ENCODE measurements around the gene FRMD4A.

FRMD4A gene

DNA sequence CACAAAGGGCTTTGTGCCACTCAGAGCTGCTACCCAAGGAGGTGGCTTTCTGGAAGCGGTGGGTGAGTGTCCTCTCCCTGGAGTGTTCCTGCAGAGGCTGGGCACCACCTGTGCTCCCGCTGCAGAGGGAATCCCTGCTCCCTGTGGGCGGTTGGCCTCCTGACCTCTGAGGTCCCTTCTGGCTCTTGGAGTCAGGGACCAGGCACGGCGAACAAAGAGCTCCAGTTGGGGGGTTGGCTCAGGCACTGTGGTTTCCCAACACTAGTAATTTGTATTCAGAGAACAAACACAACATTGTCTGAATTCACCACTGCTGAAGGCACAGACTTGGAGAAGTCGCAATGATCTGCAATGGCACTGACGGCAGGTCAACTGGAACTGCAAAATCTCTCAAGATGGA, 415.0 kb downstream of the FRMD4A start:
- H3K27me3 ChIP-seq (ENCODE audit: low read length), result no peaks in the 10 kb centered on the region
- no peak overlapping the region for H3K4me3 ChIP-seq (ENCODE audit: insufficient read depth, low read length, poor library complexity, severe bottlenecking)
- no peak for TF ChIP-seq EZH2phosphoT487 (conservative IDR thresholded peaks at IDR 0.05; ENCODE audit: low read length)
- TF ChIP-seq, protein P1, sequence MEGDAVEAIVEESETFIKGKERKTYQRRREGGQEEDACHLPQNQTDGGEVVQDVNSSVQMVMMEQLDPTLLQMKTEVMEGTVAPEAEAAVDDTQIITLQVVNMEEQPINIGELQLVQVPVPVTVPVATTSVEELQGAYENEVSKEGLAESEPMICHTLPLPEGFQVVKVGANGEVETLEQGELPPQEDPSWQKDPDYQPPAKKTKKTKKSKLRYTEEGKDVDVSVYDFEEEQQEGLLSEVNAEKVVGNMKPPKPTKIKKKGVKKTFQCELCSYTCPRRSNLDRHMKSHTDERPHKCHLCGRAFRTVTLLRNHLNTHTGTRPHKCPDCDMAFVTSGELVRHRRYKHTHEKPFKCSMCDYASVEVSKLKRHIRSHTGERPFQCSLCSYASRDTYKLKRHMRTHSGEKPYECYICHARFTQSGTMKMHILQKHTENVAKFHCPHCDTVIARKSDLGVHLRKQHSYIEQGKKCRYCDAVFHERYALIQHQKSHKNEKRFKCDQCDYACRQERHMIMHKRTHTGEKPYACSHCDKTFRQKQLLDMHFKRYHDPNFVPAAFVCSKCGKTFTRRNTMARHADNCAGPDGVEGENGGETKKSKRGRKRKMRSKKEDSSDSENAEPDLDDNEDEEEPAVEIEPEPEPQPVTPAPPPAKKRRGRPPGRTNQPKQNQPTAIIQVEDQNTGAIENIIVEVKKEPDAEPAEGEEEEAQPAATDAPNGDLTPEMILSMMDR (IDR thresholded peaks at IDR 0.05; ENCODE audit: insufficient read depth, low read length, poor library complexity, severe bottlenecking), result no peak
- no peaks in the 10 kb centered on the region for H3K9me2 ChIP-seq (replicated peaks; ENCODE audit: insufficient read depth, low read length)
- no peaks in the 10 kb centered on the region for H3K79me2 ChIP-seq (ENCODE audit: insufficient read depth, low read length)
- no peak overlapping the region for H3K9ac ChIP-seq (ENCODE audit: low read length)
- H4K20me1 ChIP-seq (ENCODE audit: low read depth, low read length), result no peaks in the 10 kb centered on the region
- H3K27ac ChIP-seq (ENCODE audit: low read depth, low read length), result no peak overlapping the region
- no peak overlapping the region for H2AFZ ChIP-seq (ENCODE audit: low read depth, low read length, severe bottlenecking)
- no peaks in the 10 kb centered on the region for H3F3A ChIP-seq (ENCODE audit: insufficient read depth)
- no peak overlapping the region for H3K4me2 ChIP-seq (ENCODE audit: low read depth, low read length, poor library complexity, severe bottlenecking)
- no peaks in the 10 kb centered on the region for H3K36me3 ChIP-seq (ENCODE audit: low read length)
- H3K9me3 ChIP-seq (ENCODE audit: insufficient read depth, low read length), result no peaks in the 10 kb centered on the region

DNA sequence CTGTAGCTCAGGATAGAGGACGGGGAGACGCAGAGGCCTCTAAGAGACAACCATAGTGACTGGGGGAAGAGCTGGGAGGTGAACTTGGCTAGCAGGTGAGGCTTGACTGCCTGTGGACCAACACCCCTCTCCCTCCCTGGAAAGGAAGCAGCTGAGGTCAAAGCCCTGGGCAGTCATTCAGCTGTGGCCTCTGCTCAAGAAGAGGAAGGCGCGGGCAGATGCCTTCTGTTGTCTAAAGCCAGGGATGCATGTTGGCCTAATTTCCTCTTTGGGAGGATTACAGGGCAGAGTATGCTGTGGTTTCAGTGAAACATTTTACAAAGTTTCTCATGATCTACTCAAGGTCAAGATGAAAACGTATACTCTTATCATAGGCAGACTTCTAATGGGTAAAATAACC, 416.8 kb downstream of the FRMD4A start:
- H2AFZ ChIP-seq (ENCODE audit: low read depth, low read length, severe bottlenecking), result no peak overlapping the region
- H4K20me1 ChIP-seq (ENCODE audit: low read depth, low read length), result no peaks in the 10 kb centered on the region
- H3K27me3 ChIP-seq (ENCODE audit: low read length), result no peaks in the 10 kb centered on the region
- H3K9ac ChIP-seq (ENCODE audit: low read length), result no peak overlapping the region
- H3K9me2 ChIP-seq (replicated peaks; ENCODE audit: insufficient read depth, low read length), result no peaks in the 10 kb centered on the region
- no peaks in the 10 kb centered on the region for H3F3A ChIP-seq (ENCODE audit: insufficient read depth)
- no peaks in the 10 kb centered on the region for H3K9me3 ChIP-seq (ENCODE audit: insufficient read depth, low read length)
- TF ChIP-seq, protein P1 (IDR thresholded peaks at IDR 0.05; ENCODE audit: insufficient read depth, low read length, poor library complexity, severe bottlenecking), result no peak
- no peak for TF ChIP-seq EZH2phosphoT487 (conservative IDR thresholded peaks at IDR 0.05; ENCODE audit: low read length)
- H3K79me2 ChIP-seq (ENCODE audit: insufficient read depth, low read length), result no peaks in the 10 kb centered on the region
- no peak overlapping the region for H3K27ac ChIP-seq (ENCODE audit: low read depth, low read length)
- H3K4me2 ChIP-seq (ENCODE audit: low read depth, low read length, poor library complexity, severe bottlenecking), result no peak overlapping the region
- H3K4me3 ChIP-seq (ENCODE audit: insufficient read depth, low read length, poor library complexity, severe bottlenecking), result no peak overlapping the region
- no peaks in the 10 kb centered on the region for H3K36me3 ChIP-seq (ENCODE audit: low read length)

DNA sequence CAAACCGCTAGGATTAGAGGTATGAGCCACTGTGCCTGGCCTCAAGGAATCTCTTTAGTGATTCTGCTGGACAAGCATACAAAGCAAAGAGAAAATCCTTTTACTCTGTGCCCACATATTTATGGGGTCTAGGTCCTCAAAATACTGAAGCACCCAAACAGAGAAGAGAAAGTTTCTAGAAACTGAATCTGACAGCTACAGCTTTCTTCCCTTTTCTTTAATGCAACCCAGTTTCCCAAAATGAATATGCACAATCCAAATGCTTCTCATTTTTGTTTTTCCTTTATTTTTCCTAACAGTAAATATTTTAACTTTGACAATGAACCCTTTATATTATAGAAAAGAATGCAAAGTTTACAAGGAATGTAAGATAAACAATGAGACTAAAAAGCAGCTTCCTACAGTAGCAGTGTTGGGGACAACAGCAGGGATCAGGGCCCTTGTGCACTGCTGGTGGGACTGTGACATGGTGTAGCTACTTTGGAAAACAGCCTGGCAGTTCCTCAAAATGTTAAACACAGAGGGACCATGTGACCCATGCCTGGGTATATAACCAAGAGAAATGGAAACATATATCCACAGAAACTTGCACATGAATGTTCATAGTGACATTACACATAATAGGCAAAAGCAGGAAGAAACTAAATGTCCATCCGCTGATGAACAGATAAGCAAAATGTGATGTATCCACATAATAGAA, 418.8 kb downstream of the FRMD4A start:
- Histone ChIP-seq H3K4me2 (ENCODE audit: low read depth, low read length, poor library complexity, severe bottlenecking) (no peak overlapping the region), H3K27ac (ENCODE audit: low read depth, low read length) (no peak overlapping the region), H3K4me3 (ENCODE audit: insufficient read depth, low read length, poor library complexity, severe bottlenecking) (no peak overlapping the region), H3K27me3 (ENCODE audit: low read length) (no peaks in the 10 kb centered on the region), H4K20me1 (ENCODE audit: low read depth, low read length) (no peaks in the 10 kb centered on the region), H3K9ac (ENCODE audit: low read length) (no peak overlapping the region), H3K9me3 (ENCODE audit: insufficient read depth, low read length) (no peaks in the 10 kb centered on the region), H3K79me2 (ENCODE audit: insufficient read depth, low read length) (no peaks in the 10 kb centered on the region), H3F3A (ENCODE audit: insufficient read depth) (no peaks in the 10 kb centered on the region), H3K36me3 (ENCODE audit: low read length) (no peaks in the 10 kb centered on the region), H3K9me2 (replicated peaks; ENCODE audit: insufficient read depth, low read length) (no peaks in the 10 kb centered on the region), H2AFZ (ENCODE audit: low read depth, low read length, severe bottlenecking) (no peak overlapping the region)
- no peak for TF ChIP-seq EZH2phosphoT487 (conservative IDR thresholded peaks at IDR 0.05; ENCODE audit: low read length)
- TF ChIP-seq, protein P1 (IDR thresholded peaks at IDR 0.05; ENCODE audit: insufficient read depth, low read length, poor library complexity, severe bottlenecking), result no peak

Data from SU-DHL-6 (cell line).